ENCODE data around the gene ATF6.

DNA sequence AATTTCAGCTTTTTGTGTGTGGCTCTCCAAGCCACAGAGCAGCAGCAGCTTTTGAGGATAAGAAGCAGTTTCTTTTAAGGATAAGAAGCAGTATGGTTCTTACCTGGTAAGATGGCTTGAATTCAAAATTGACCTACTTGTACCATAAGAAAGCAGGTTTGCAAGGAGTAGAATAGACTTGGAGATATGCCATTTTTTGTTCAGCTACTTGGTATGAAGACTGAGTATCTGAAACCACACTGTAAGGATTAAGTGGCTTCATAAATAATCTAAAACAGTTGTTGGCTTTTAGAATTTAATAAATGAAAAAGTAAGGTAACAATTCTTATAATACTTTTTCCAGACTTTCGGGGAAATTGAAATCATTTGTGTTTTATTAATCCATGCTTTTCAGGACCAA is 74.2 kb downstream of the ATF6 start:
- TF ChIP-seq, protein P1, sequence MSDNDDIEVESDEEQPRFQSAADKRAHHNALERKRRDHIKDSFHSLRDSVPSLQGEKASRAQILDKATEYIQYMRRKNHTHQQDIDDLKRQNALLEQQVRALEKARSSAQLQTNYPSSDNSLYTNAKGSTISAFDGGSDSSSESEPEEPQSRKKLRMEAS (IDR thresholded peaks at IDR 0.05; ENCODE audit: low read depth, low read length), result no peak
- TF ChIP-seq, protein P2, sequence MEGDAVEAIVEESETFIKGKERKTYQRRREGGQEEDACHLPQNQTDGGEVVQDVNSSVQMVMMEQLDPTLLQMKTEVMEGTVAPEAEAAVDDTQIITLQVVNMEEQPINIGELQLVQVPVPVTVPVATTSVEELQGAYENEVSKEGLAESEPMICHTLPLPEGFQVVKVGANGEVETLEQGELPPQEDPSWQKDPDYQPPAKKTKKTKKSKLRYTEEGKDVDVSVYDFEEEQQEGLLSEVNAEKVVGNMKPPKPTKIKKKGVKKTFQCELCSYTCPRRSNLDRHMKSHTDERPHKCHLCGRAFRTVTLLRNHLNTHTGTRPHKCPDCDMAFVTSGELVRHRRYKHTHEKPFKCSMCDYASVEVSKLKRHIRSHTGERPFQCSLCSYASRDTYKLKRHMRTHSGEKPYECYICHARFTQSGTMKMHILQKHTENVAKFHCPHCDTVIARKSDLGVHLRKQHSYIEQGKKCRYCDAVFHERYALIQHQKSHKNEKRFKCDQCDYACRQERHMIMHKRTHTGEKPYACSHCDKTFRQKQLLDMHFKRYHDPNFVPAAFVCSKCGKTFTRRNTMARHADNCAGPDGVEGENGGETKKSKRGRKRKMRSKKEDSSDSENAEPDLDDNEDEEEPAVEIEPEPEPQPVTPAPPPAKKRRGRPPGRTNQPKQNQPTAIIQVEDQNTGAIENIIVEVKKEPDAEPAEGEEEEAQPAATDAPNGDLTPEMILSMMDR (IDR thresholded peaks at IDR 0.05; ENCODE audit: low read depth, low read length), result no peak

All from NB4 (cell line).